Measurements from ENCODE around the gene INPP5J. TPM values are rescaled to one million over a fixed set of nuclear protein-coding genes. Genes with fewer than 3 reads are reported as not detected.

INPP5J gene
- total and polyA plus RNA-seq, 10 of the 15 experiments (the other 5 are each of a cell fraction or from before 2014, with no cell fraction given): 0.18 to 2.8 (median 1.5) TPM; not detected in 1

GRCh38 chr22:31103111-31103510, 19.7 kb upstream of the INPP5J start (continued):
- TF ChIP-seq PBX3 (IDR thresholded peaks at IDR 0.05; ENCODE audit: insufficient replicate concordance, low read depth, low read length) (no peak), TBL1XR1 (IDR thresholded peaks at IDR 0.05; ENCODE audit: low read depth, low read length) (no peak), RAD21 (IDR thresholded peaks at IDR 0.05; ENCODE audit: insufficient read depth, low read depth, low read length) (no peak), BCL11A (IDR thresholded peaks at IDR 0.05; ENCODE audit: low read depth, low read length) (no peak), NR2C1 (IDR thresholded peaks at IDR 0.05) (no peak), PKNOX1 (IDR thresholded peaks at IDR 0.05) (no peak)
- TF ChIP-seq, protein P1, sequence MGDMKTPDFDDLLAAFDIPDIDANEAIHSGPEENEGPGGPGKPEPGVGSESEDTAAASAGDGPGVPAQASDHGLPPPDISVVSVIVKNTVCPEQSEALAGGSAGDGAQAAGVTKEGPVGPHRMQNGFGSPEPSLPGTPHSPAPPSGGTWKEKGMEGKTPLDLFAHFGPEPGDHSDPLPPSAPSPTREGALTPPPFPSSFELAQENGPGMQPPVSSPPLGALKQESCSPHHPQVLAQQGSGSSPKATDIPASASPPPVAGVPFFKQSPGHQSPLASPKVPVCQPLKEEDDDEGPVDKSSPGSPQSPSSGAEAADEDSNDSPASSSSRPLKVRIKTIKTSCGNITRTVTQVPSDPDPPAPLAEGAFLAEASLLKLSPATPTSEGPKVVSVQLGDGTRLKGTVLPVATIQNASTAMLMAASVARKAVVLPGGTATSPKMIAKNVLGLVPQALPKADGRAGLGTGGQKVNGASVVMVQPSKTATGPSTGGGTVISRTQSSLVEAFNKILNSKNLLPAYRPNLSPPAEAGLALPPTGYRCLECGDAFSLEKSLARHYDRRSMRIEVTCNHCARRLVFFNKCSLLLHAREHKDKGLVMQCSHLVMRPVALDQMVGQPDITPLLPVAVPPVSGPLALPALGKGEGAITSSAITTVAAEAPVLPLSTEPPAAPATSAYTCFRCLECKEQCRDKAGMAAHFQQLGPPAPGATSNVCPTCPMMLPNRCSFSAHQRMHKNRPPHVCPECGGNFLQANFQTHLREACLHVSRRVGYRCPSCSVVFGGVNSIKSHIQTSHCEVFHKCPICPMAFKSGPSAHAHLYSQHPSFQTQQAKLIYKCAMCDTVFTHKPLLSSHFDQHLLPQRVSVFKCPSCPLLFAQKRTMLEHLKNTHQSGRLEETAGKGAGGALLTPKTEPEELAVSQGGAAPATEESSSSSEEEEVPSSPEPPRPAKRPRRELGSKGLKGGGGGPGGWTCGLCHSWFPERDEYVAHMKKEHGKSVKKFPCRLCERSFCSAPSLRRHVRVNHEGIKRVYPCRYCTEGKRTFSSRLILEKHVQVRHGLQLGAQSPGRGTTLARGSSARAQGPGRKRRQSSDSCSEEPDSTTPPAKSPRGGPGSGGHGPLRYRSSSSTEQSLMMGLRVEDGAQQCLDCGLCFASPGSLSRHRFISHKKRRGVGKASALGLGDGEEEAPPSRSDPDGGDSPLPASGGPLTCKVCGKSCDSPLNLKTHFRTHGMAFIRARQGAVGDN (IDR thresholded peaks at IDR 0.05): no peak

Data from GM12878 (cell line).